HEK293 (cell line): Measurements from ENCODE around the gene ERFE.

Experiments used
- CTCF ChIP-seq: fragments of 450-650 bp; formaldehyde crosslinking; IDR thresholded peaks from 2 replicates; pipeline ENCODE4 v1.5.1; 2016; ENCODE audit warnings: missing biosample characterization, missing genetic modification characterization
- PATZ1 ChIP-seq: fragments of 450-650 bp; formaldehyde crosslinking; IDR thresholded peaks from 2 replicates; pipeline ENCODE4 v1.5.1; 2016; ENCODE audit warnings: missing biosample characterization, missing genetic modification characterization
- PRDM1 ChIP-seq: fragments of 450-650 bp; formaldehyde crosslinking; IDR thresholded peaks from 2 replicates; pipeline ENCODE4; 2016; ENCODE audit warnings: missing biosample characterization, missing genetic modification characterization
- SP2 ChIP-seq: fragments of 450-650 bp; formaldehyde crosslinking; IDR thresholded peaks from 2 replicates; pipeline ENCODE4 v1.5.1; 2016; ENCODE audit warnings: missing biosample characterization, missing genetic modification characterization
- SP3 ChIP-seq: fragments of 450-650 bp; formaldehyde crosslinking; IDR thresholded peaks from 2 replicates; pipeline ENCODE4 v1.5.1; 2016; ENCODE audit warnings: missing biosample characterization, missing genetic modification characterization
- ZFP3 ChIP-seq: fragments of 450-650 bp; formaldehyde crosslinking; IDR thresholded peaks from 2 replicates; pipeline ENCODE4 v1.5.1; 2016; ENCODE audit warnings: low read depth, missing biosample characterization, missing genetic modification characterization
- ZNF121 ChIP-seq: fragments of 450-650 bp; formaldehyde crosslinking; IDR thresholded peaks from 2 replicates; pipeline ENCODE4 v1.5.1; 2016; ENCODE audit warnings: missing biosample characterization, missing genetic modification characterization
- ZNF202 ChIP-seq: fragments of 450-650 bp; formaldehyde crosslinking; IDR thresholded peaks from 2 replicates; pipeline ENCODE4 v1.5.1; 2016; ENCODE audit warnings: missing biosample characterization, missing genetic modification characterization, borderline replicate concordance
- ZNF248 ChIP-seq: fragments of 450-650 bp; formaldehyde crosslinking; IDR thresholded peaks from 2 replicates; pipeline ENCODE4 v1.5.1; 2017; ENCODE audit warnings: missing biosample characterization, missing genetic modification characterization
- ZNF416 ChIP-seq: fragments of 450-650 bp; formaldehyde crosslinking; IDR thresholded peaks from 2 replicates; pipeline ENCODE4 v1.5.1; 2016; ENCODE audit warnings: missing biosample characterization, missing genetic modification characterization
- ZNF426 ChIP-seq: fragments of 450-650 bp; formaldehyde crosslinking; IDR thresholded peaks from 2 replicates; pipeline ENCODE4 v1.5.1; 2017; ENCODE audit warnings: missing biosample characterization, missing genetic modification characterization, mild to moderate bottlenecking, inconsistent platforms, moderate library complexity
- TF ChIP-seq, protein P1 (sequence below): fragments of 450-650 bp; formaldehyde crosslinking; IDR thresholded peaks from 2 replicates; pipeline ENCODE4 v1.5.1; 2017; ENCODE audit warnings: missing biosample characterization, missing genetic modification characterization
- TF ChIP-seq, protein P2 (sequence below): fragments of 450-650 bp; formaldehyde crosslinking; IDR thresholded peaks from 2 replicates; pipeline ENCODE4 v1.5.1; 2016; ENCODE audit warnings: missing biosample characterization, missing genetic modification characterization

- TF ChIP-seq CTCF (tag by site-specific recombination) (no peak), SP3 (tag by site-specific recombination) (no peak), ZNF121 (tag by site-specific recombination) (no peak), ZNF202 (no peak), ZNF426 (tag by site-specific recombination) (no peak), ZNF248 (tag by site-specific recombination) (no peak), SP2 (tag by site-specific recombination) (no peak), ZNF416 (tag by site-specific recombination) (no peak), PATZ1 (tag by site-specific recombination) (no peak), ZFP3 (no peak), PRDM1 (tag by site-specific recombination) (no peak)
- TF ChIP-seq, protein P1, sequence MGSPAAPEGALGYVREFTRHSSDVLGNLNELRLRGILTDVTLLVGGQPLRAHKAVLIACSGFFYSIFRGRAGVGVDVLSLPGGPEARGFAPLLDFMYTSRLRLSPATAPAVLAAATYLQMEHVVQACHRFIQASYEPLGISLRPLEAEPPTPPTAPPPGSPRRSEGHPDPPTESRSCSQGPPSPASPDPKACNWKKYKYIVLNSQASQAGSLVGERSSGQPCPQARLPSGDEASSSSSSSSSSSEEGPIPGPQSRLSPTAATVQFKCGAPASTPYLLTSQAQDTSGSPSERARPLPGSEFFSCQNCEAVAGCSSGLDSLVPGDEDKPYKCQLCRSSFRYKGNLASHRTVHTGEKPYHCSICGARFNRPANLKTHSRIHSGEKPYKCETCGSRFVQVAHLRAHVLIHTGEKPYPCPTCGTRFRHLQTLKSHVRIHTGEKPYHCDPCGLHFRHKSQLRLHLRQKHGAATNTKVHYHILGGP = no peak
- TF ChIP-seq, protein P2, sequence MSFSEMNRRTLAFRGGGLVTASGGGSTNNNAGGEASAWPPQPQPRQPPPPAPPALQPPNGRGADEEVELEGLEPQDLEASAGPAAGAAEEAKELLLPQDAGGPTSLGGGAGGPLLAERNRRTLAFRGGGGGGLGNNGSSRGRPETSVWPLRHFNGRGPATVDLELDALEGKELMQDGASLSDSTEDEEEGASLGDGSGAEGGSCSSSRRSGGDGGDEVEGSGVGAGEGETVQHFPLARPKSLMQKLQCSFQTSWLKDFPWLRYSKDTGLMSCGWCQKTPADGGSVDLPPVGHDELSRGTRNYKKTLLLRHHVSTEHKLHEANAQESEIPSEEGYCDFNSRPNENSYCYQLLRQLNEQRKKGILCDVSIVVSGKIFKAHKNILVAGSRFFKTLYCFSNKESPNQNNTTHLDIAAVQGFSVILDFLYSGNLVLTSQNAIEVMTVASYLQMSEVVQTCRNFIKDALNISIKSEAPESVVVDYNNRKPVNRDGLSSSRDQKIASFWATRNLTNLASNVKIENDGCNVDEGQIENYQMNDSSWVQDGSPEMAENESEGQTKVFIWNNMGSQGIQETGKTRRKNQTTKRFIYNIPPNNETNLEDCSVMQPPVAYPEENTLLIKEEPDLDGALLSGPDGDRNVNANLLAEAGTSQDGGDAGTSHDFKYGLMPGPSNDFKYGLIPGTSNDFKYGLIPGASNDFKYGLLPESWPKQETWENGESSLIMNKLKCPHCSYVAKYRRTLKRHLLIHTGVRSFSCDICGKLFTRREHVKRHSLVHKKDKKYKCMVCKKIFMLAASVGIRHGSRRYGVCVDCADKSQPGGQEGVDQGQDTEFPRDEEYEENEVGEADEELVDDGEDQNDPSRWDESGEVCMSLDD (tag by site-specific recombination) = no peak
Observed at GRCh38 chr2:238216651-238217184, 57.9 kb downstream of the ERFE start.
